Posterior vena cava (tissue), 2 donors: Measurements from ENCODE around the gene CYP4F2. TPM values are rescaled to one million over a fixed set of nuclear protein-coding genes. Genes with fewer than 3 reads are reported as not detected.
"Not testable (repeated sequence)": the region's sequence is repeated elsewhere in the genome, so short reads cannot be mapped to it uniquely, and the experiment has no call there.

Source experiments
- DNase-seq: peaks from one replicate; pipeline ENCODE4 v3.0.0-alpha.2; 2020; ENCODE audit warnings: low spot score
- intact Hi-C, 2 donors: fragments of 100-400 bp; cut with DNase I; formaldehyde crosslinking; loops; one replicate each; pipeline versions ENCODE4 v1.14.1 to v1.14.2; 2022 to 2023
- total RNA-seq, 2 donors: library from RNA; stranded (reverse); fragmentation: NEBNext Ultra II Directional; extraction: Animal tissue kit (Norgen Biotek cat#: 25700); gene quantifications; one replicate each; pipeline ENCODE4 v1.2.1, GENCODE V29; 2021
- donor health status: DM: yes; HTN: yes; CAD: no.
- donor health status: DM: yes; HTN: yes; CAD: no.

CYP4F2 gene
- total RNA-seq, 2 donors from 2014 or later = not detected

DNA sequence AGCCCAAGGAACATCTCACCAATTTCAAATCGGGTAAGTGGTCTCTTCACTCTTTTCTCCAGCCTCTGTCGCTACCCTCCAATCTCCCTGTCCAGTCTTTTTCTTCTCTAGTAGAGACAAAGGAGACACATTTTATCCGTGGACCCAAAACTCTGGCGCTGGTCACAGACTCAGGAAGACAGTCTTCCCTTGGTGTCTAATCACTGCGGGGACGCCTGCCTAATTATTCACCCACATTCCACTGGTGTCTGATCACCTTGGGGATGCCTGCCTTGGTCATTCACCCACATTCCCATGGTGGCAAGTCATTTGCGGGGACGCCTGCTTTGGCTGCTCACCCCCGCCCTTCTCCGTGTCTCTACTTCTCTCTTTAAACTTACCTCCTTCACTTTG, 68.6 kb downstream of the CYP4F2 start:
- intact Hi-C loops = no loop called here
- no peak for DNase-seq

GRCh38 chr19:15828611-15829305, 69.1 kb downstream of the CYP4F2 start:
- intact Hi-C loops, DNase-seq: not testable (repeated sequence)

GRCh38 chr19:15828121-15828610, 69.7 kb downstream of the CYP4F2 start:
- no peak for DNase-seq
- intact Hi-C loops = no loop called here

Other genes with a start within 250 kb of the CYP4F2 start
- gene CYP4F12, start 225.0 kb downstream of the CYP4F2 start, total RNA-seq = 1 to 10 TPM; 2.6 to 7.6 TPM
- not detected for gene OR10H2, start 170.1 kb downstream of the CYP4F2 start, total RNA-seq
- gene OR10H3, start 160.1 kb downstream of the CYP4F2 start, total RNA-seq = not detected
- not detected for gene OR10H5, start 110.4 kb downstream of the CYP4F2 start, total RNA-seq
- gene OR10H1, start 82.4 kb downstream of the CYP4F2 start, total RNA-seq = under 1 TPM; 0.05 to 0.09 TPM
- under 1 TPM in 1 of 2 donors, not detected in 1; 0.14 TPM for gene CYP4F11, start 36.5 kb upstream of the CYP4F2 start, total RNA-seq
- not detected for gene OR10H4, start 50.9 kb upstream of the CYP4F2 start, total RNA-seq
- 1,000 to 10,000 TPM; 1,050 to 1,475 TPM for gene TPM4, start 178.4 kb upstream of the CYP4F2 start, total RNA-seq
- gene RAB8A, start 213.8 kb upstream of the CYP4F2 start, total RNA-seq = 10 to 100 TPM; 53.5 to 58.3 TPM
- gene HSH2D, start 245.6 kb upstream of the CYP4F2 start, total RNA-seq = 1 to 10 TPM in 1 of 2 donors, under 1 TPM in 1; 0.81 to 1.1 TPM